Caco-2 (cell line): ENCODE measurements around the gene LCE3D. TPM values are rescaled to one million over a fixed set of nuclear protein-coding genes. Genes with fewer than 3 reads are reported as not detected.
"Not testable (repeated sequence)": the region's sequence is repeated elsewhere in the genome, so short reads cannot be mapped to it uniquely, and the experiment has no call there.

ENCODE experiments used
- BruUV-seq: library from RNA; stranded (reverse); fragments of 400-500 nt; replicated peaks from 2 replicates; lab custom pipeline; 2021; lab: Mats Ljungman, UMichigan
- CTCF ChIA-PET: fragments of 300-600 bp; sonication (Branson Sonifier 250); formaldehyde crosslinking; loops from one replicate; lab custom pipeline; 2022; ENCODE audit warnings: antibody characterized with exemption; lab: Charles Lee
- POLR2A ChIA-PET: fragments of 300-600 bp; sonication (Branson Sonifier 250); formaldehyde crosslinking; loops from one replicate; lab custom pipeline; 2022; ENCODE audit warnings: antibody characterized with exemption; lab: Charles Lee
- DNase-seq, 2 experiments: peaks; one replicate each; pipeline versions ENCODE4 v3.0.0 to v3.0.0-alpha.2; 2020 to 2022
- H3K27me3 ChIP-seq: replicated peaks from 2 replicates; pipeline ENCODE4 v1.6.0; 2011; ENCODE audit warnings: low read length; ENCODE audit not compliant: control insufficient read depth, insufficient read depth
- H3K36me3 ChIP-seq: 2 replicates; pipeline ENCODE4 v1.5.1; 2011; ENCODE audit warnings: low read length; ENCODE audit not compliant: control insufficient read depth, insufficient read depth
- H3K4me1 ChIP-seq: fragments of 250-450 bp; sonication (Bioruptor Pico); 2 replicates; pipeline ENCODE4 v1.5.1; 2020; ENCODE audit warnings: mild to moderate bottlenecking
- H3K4me3 ChIP-seq: 2 replicates; pipeline ENCODE4 v1.5.1; 2011; ENCODE audit warnings: low read depth, mild to moderate bottlenecking, control low read depth, low read length
- H3K9me3 ChIP-seq: fragments of 250-450 bp; sonication (Bioruptor Pico); 2 replicates; pipeline ENCODE4 v1.5.1; 2020; ENCODE audit warnings: mild to moderate bottlenecking, moderate library complexity
- H3K27ac Mint-ChIP-seq: one replicate; pipeline ENCODE4 v1.8.0; 2022; ENCODE audit warnings: mixed read lengths; ENCODE audit not compliant: unreplicated experiment
- H3K27me3 Mint-ChIP-seq: one replicate; pipeline ENCODE4 v1.8.0; 2022; ENCODE audit warnings: mixed read lengths; ENCODE audit not compliant: insufficient read depth, unreplicated experiment
- H3K36me3 Mint-ChIP-seq: one replicate; pipeline ENCODE4 v1.8.0; 2022; ENCODE audit warnings: mild to moderate bottlenecking, mixed read lengths; ENCODE audit not compliant: insufficient read depth, unreplicated experiment
- H3K4me1 Mint-ChIP-seq: one replicate; pipeline ENCODE4 v1.8.0; 2022; ENCODE audit warnings: low read depth, mixed read lengths; ENCODE audit not compliant: unreplicated experiment
- H3K4me3 Mint-ChIP-seq: one replicate; pipeline ENCODE4 v1.8.0; 2022; ENCODE audit warnings: mild to moderate bottlenecking, moderate library complexity, mixed read lengths; ENCODE audit not compliant: unreplicated experiment
- H3K9me3 Mint-ChIP-seq: one replicate; pipeline ENCODE4 v1.8.0; 2022; ENCODE audit warnings: mixed read lengths; ENCODE audit not compliant: unreplicated experiment
- CTCF ChIP-seq, 2 experiments: fragments of 200-600 bp in 1 of 2; IDR thresholded peaks; 1 replicate in 1 of 2; 2 replicates in 1 of 2; pipeline versions ENCODE4 v1.5.1 to v1.8.0; 2011 to 2022; ENCODE audit warnings: antibody characterized with exemption in 1 of 2, control low read depth in 1 of 2, inconsistent platforms in 1 of 2, low read depth in 1 of 2, low read length in 1 of 2, mild to moderate bottlenecking in 1 of 2, moderate library complexity in 1 of 2; ENCODE audit not compliant: insufficient read depth in 1 of 2, severe bottlenecking in 1 of 2, unreplicated experiment in 1 of 2
- intact Hi-C: fragments of 100-400 bp; cut with micrococcal nuclease; formaldehyde crosslinking; loops from one replicate; pipeline ENCODE4 v1.10.0; 2022; ENCODE audit not compliant: unreplicated experiment
- total RNA-seq: library from RNA; stranded (reverse); gene quantifications from 2 replicates; pipeline ENCODE4 v1.2.3, GENCODE V29; 2022

Gene LCE3D
- total RNA-seq, 1 experiment from 2014 or later: not detected

GRCh38 chr1:152582647-152583046 lies 2.3 kb upstream of the LCE3D start:
- Histone ChIP-seq H3K4me1 (no peaks in the 10 kb centered on the region), H3K9me3 (no peaks in the 10 kb centered on the region), H3K36me3 (no peaks in the 10 kb centered on the region), H3K27me3 (no peaks in the 10 kb centered on the region), H3K4me3 (no peak overlapping the region)
- POLR2A ChIA-PET: no interaction called here
- CTCF ChIA-PET: no interaction called here
- Mint-ChIP-seq H3K4me1 (no peaks in the 10 kb centered on the region), H3K27ac (no peak overlapping the region), H3K9me3 (no peaks in the 10 kb centered on the region), H3K4me3 (no peak overlapping the region), H3K36me3 (no peaks in the 10 kb centered on the region), H3K27me3 (peaks cover 8% of the 10 kb centered on the region)
- no peak for DNase-seq
- no peak for TF ChIP-seq CTCF (IDR thresholded peaks at IDR 0.05; ENCODE audit: insufficient read depth in 1 of 2, low read depth in 1 of 2, low read length in 1 of 2, severe bottlenecking in 1 of 2, unreplicated experiment in 1 of 2)
- no TSS peak for BruUV-seq
- intact Hi-C loops: no loop called here

- H3K27ac Mint-ChIP-seq, H3K27me3 ChIP-seq, H3K4me3 Mint-ChIP-seq, POLR2A ChIA-PET, H3K36me3 Mint-ChIP-seq, H3K9me3 Mint-ChIP-seq, H3K27me3 Mint-ChIP-seq, H3K4me1 Mint-ChIP-seq, H3K4me3 ChIP-seq, CTCF ChIA-PET, H3K9me3 ChIP-seq, DNase-seq, BruUV-seq, H3K4me1 ChIP-seq, H3K36me3 ChIP-seq: not testable (repeated sequence)
- intact Hi-C loops: loop anchor here (5.0 kb wide), 1 partner anchor 43 kb away; the partner anchor contains the start of gene LCE3A
Observed at GRCh38 chr1:152579526-152579925, 790 bp downstream of the LCE3D start.

GRCh38 chr1:152577168-152577567 lies 3.1 kb downstream of the LCE3D start:
- BruUV-seq: no TSS peak
- Mint-ChIP-seq H3K27ac (no peak overlapping the region), H3K4me3 (no peak overlapping the region), H3K9me3 (no peaks in the 10 kb centered on the region), H3K4me1 (no peaks in the 10 kb centered on the region), H3K36me3 (no peaks in the 10 kb centered on the region), H3K27me3 (peaks cover 18% of the 10 kb centered on the region)
- H3K9me3 ChIP-seq: no peaks in the 10 kb centered on the region
- ChIA-PET CTCF (no interaction called here), POLR2A (no interaction called here)
- H3K4me3 ChIP-seq: no peak overlapping the region
- no peak for TF ChIP-seq CTCF (IDR thresholded peaks at IDR 0.05; ENCODE audit: insufficient read depth in 1 of 2, low read depth in 1 of 2, low read length in 1 of 2, severe bottlenecking in 1 of 2, unreplicated experiment in 1 of 2)
- intact Hi-C loops: loop anchor here (5.0 kb wide), 1 partner anchor 45 kb away; the partner anchor contains the start of gene LCE3A
- H3K4me1 ChIP-seq: no peaks in the 10 kb centered on the region
- H3K27me3 ChIP-seq: no peaks in the 10 kb centered on the region
- no peaks in the 10 kb centered on the region for H3K36me3 ChIP-seq
- DNase-seq: no peak

- DNase-seq: no peak
- TF ChIP-seq CTCF (IDR thresholded peaks at IDR 0.05; ENCODE audit: insufficient read depth in 1 of 2, low read depth in 1 of 2, low read length in 1 of 2, severe bottlenecking in 1 of 2, unreplicated experiment in 1 of 2): no peak
- no peaks in the 10 kb centered on the region for H3K36me3 Mint-ChIP-seq
- no peak within 1 kb of the TSS for H3K27ac Mint-ChIP-seq
- no peak within 1 kb of the TSS for H3K4me3 Mint-ChIP-seq
- H3K4me1 ChIP-seq: no peaks in the 10 kb centered on the region
- intact Hi-C loops: no loop called here
- no peaks in the 10 kb centered on the region for H3K27me3 ChIP-seq
- CTCF ChIA-PET: no interaction called here
- no peaks in the 10 kb centered on the region for H3K36me3 ChIP-seq
- peaks cover 6% of the 10 kb centered on the region for H3K9me3 Mint-ChIP-seq
- POLR2A ChIA-PET: no interaction called here
- H3K27me3 Mint-ChIP-seq: peaks cover 16% of the 10 kb centered on the region
- BruUV-seq: no TSS peak
- H3K4me3 ChIP-seq: no peak within 1 kb of the TSS
- 0 out of 2 replicates have a peak, but pooled peaks cover 3% of the 10 kb centered on the region for H3K9me3 ChIP-seq
- H3K4me1 Mint-ChIP-seq: no peaks in the 10 kb centered on the region
Observed at GRCh38 chr1:152566681-152567080, 13.6 kb downstream of the LCE3D start, which contains the start of gene LCE3E. LCE3E (minus strand) TSS chr1:152566780; CDS start chr1:152566208, 572 bp downstream.
